Measurements from ENCODE around the gene SLC8A2. TPM values are rescaled to one million over a fixed set of nuclear protein-coding genes. Genes with fewer than 3 reads are reported as not detected.

SLC8A2 gene
- total and polyA plus RNA-seq, 2 of the 4 experiments (the other 2 are of a cell fraction), result 0.05 TPM; not detected in 1

DNA sequence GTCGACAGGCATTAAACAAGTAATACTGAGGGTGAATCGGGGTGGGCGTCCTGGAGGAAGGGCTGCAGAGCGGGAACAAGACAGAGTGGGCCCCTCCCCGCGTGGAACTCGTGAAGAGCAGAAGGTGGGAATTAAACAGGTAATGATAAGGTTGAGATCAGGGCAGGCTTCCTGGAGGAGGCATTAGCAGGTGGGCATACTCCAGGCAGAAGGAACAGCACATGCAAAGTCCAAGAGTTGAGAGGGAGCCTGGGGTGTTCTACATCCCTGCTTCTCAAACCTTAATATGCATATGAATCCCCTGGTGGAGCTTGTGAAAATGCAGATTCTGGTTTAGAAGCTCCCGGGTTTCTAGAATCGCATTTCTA is 23.3 kb downstream of the SLC8A2 start:
- peaks cover 2% of the 10 kb centered on the region; the same call in 1 of the 2 replicates for H3K4me1 ChIP-seq (ENCODE audit: control insufficient read depth, insufficient read depth, low read length)

More for the DNA sequence above, 23.3 kb downstream of the SLC8A2 start:
- H4K91ac ChIP-seq (ENCODE audit: insufficient read depth, low read depth, low read length), result no peak overlapping the region
- H2BK120ac ChIP-seq (ENCODE audit: low read depth, low read length), result no peak overlapping the region
- peaks cover 61% of the 10 kb centered on the region for H3K27me3 ChIP-seq (ENCODE audit: control insufficient read depth, insufficient read depth, low read length)
- POLR2A ChIA-PET (ENCODE audit: unreplicated experiment), result no interaction called here
- no peak overlapping the region for H2BK20ac ChIP-seq (ENCODE audit: low read depth, low read length)
- H3K79me1 ChIP-seq (ENCODE audit: low read depth in 1 of 2, low read length in 2 of 2), result no peaks in the 10 kb centered on the region
- H3K18ac ChIP-seq (ENCODE audit: low read depth, low read length), result no peak overlapping the region
- no peak overlapping the region for H4K8ac ChIP-seq (ENCODE audit: low read depth in 2 of 2, low read length in 2 of 2)
- no peak overlapping the region for H3K4ac ChIP-seq (ENCODE audit: low read depth, low read length)
- DNase-seq, result no peak
- in situ Hi-C loops (cut with MboI; ENCODE audit: low sequenced_read_pairs) (no loop called here), dilution Hi-C loops (cut with HindIII; ENCODE audit: low sequenced_read_pairs, unreplicated experiment) (no loop called here), intact Hi-C loops (cut with micrococcal nuclease) (no loop called here)
- no peak overlapping the region for H2BK15ac ChIP-seq (ENCODE audit: low read depth, low read length)
- H4K5ac ChIP-seq (ENCODE audit: low read depth, low read length), result no peak overlapping the region
- CTCF ChIA-PET, result no interaction called here
- no peak overlapping the region for H3K4me2 ChIP-seq (ENCODE audit: low read depth, low read length)
- ATAC-seq (ENCODE audit: low read depth), result no peak
- no peak overlapping the region for H3K9ac ChIP-seq (ENCODE audit: low read depth, low read length)
- 56% methylated on average over 4 of the region's 9 CpGs; no CpG with 5 or more reads in 1 of the 2 experiments for WGBS, 2 experiments (ENCODE audit: extremely low coverage in 2 of 2, insufficient read length in 1 of 2)
- H3K23ac ChIP-seq (ENCODE audit: low read depth, low read length), result no peak overlapping the region
- BruUV-seq (replicated peaks), result no TSS peak
- no peak overlapping the region for H2AK9ac ChIP-seq (replicated peaks; ENCODE audit: low read depth, low read length, poor library complexity)
- no peak for TF ChIP-seq RAD21 (IDR thresholded peaks at IDR 0.05; ENCODE audit: low read length)
- no peak for TF ChIP-seq RFX5 (IDR thresholded peaks at IDR 0.05; ENCODE audit: low read depth, low read length)
- TF ChIP-seq MXI1 (IDR thresholded peaks at IDR 0.05; ENCODE audit: borderline replicate concordance, low read depth, low read length), result no peak
- no peak for TF ChIP-seq MAZ (IDR thresholded peaks at IDR 0.05; ENCODE audit: borderline replicate concordance, low read depth, low read length)
- TF ChIP-seq SMC3 (IDR thresholded peaks at IDR 0.05; ENCODE audit: low read depth, low read length), result no peak
- no peak for TF ChIP-seq CEBPB (IDR thresholded peaks at IDR 0.05; ENCODE audit: low read depth, low read length)
- TF ChIP-seq POLR2A (IDR thresholded peaks at IDR 0.05; ENCODE audit: low read depth, low read length), result no peak
- no peak for TF ChIP-seq CHD1 (IDR thresholded peaks at IDR 0.05; ENCODE audit: low read depth, low read length)
- no peak for TF ChIP-seq BHLHE40 (IDR thresholded peaks at IDR 0.05; ENCODE audit: low read depth, low read length)
- no peak for TF ChIP-seq FOS (IDR thresholded peaks at IDR 0.05; ENCODE audit: low read depth, low read length)
- TF ChIP-seq MAFK (IDR thresholded peaks at IDR 0.05; ENCODE audit: low read depth, low read length), result no peak
- TF ChIP-seq, protein P1, sequence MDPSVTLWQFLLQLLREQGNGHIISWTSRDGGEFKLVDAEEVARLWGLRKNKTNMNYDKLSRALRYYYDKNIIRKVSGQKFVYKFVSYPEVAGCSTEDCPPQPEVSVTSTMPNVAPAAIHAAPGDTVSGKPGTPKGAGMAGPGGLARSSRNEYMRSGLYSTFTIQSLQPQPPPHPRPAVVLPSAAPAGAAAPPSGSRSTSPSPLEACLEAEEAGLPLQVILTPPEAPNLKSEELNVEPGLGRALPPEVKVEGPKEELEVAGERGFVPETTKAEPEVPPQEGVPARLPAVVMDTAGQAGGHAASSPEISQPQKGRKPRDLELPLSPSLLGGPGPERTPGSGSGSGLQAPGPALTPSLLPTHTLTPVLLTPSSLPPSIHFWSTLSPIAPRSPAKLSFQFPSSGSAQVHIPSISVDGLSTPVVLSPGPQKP (IDR thresholded peaks at IDR 0.05; ENCODE audit: borderline replicate concordance, low read depth, low read length), result no peak
- no peak for TF ChIP-seq RCOR1 (IDR thresholded peaks at IDR 0.05; ENCODE audit: insufficient replicate concordance, low read length)
- no peak for TF ChIP-seq NFE2L2 (IDR thresholded peaks at IDR 0.05; ENCODE audit: low read depth, low read length)
- TF ChIP-seq, protein P2, sequence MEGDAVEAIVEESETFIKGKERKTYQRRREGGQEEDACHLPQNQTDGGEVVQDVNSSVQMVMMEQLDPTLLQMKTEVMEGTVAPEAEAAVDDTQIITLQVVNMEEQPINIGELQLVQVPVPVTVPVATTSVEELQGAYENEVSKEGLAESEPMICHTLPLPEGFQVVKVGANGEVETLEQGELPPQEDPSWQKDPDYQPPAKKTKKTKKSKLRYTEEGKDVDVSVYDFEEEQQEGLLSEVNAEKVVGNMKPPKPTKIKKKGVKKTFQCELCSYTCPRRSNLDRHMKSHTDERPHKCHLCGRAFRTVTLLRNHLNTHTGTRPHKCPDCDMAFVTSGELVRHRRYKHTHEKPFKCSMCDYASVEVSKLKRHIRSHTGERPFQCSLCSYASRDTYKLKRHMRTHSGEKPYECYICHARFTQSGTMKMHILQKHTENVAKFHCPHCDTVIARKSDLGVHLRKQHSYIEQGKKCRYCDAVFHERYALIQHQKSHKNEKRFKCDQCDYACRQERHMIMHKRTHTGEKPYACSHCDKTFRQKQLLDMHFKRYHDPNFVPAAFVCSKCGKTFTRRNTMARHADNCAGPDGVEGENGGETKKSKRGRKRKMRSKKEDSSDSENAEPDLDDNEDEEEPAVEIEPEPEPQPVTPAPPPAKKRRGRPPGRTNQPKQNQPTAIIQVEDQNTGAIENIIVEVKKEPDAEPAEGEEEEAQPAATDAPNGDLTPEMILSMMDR (conservative IDR thresholded peaks at IDR 0.05; ENCODE audit: low read depth, low read length), result no peak
- TF ChIP-seq USF2 (IDR thresholded peaks at IDR 0.05; ENCODE audit: low read depth, low read length), result no peak
- no peak overlapping the region for H3K4me3 ChIP-seq (ENCODE audit: insufficient read depth, low read depth, low read length)
- H2AFZ ChIP-seq (replicated peaks; ENCODE audit: low read length, poor library complexity), result no peak overlapping the region
- H3K56ac ChIP-seq (ENCODE audit: extremely low read depth, insufficient read depth, low read length), result no peak overlapping the region
- H3K14ac ChIP-seq (replicated peaks; ENCODE audit: low read depth, low read length), result no peak overlapping the region
- no peaks in the 10 kb centered on the region for H3K9me1 ChIP-seq (ENCODE audit: insufficient read depth, low read length)
- H3K36me3 ChIP-seq (ENCODE audit: control insufficient read depth, insufficient read depth, low read length), result no peaks in the 10 kb centered on the region
- H2BK5ac ChIP-seq (ENCODE audit: low read depth, low read length, poor library complexity, severe bottlenecking), result no peak overlapping the region
- H3K27ac ChIP-seq (ENCODE audit: insufficient read depth, low read length), result no peak overlapping the region
- no peak overlapping the region for H2AK5ac ChIP-seq (ENCODE audit: low read depth, low read length)
- H4K20me1 ChIP-seq (ENCODE audit: insufficient read depth, low read length), result no peaks in the 10 kb centered on the region
- H3K9me3 ChIP-seq (ENCODE audit: control insufficient read depth, insufficient read depth, low read length), result peaks cover 10% of the 10 kb centered on the region

Measured in IMR-90 (cell line).